GM18526 (cell line): ENCODE data around the gene SPPL2C.

Source experiments
- POLR2A ChIP-seq: IDR thresholded peaks from 3 replicates; pipeline ENCODE4 v1.6.1; 2011; ENCODE audit not compliant: insufficient read length; ENCODE audit errors: extremely low read depth

SPPL2C gene

DNA sequence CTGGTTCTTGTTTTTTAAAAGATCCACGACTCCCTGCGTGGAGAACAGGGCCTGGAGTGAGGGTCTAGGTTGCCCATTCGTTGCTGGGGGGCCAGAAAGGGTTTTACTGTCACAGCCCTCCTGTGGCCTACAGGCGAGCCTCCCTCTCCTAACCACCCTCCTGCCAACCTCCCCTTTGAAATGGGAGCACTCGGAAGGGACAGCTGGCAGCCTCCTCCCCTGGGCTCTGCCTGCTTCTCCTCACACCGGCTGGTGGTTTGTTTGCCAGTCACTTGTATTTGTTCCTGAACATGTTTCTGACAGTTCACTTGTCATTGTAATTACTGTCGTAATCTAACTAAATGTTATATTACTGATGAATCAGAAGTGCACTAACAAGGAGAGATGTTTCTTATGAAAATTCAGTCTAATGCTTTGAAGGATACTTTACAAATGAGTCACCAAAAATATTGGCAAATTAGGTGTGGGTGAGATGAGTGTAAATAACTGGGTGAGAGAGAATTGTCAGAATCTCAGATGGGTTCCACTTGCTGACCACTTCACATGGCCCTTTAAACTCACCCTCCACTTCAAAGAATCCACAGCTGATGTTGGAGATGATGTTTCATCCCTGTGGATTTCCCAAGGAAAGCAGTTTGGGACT lies 2.7 kb upstream of the SPPL2C start:
- no peak for TF ChIP-seq POLR2A

DNA sequence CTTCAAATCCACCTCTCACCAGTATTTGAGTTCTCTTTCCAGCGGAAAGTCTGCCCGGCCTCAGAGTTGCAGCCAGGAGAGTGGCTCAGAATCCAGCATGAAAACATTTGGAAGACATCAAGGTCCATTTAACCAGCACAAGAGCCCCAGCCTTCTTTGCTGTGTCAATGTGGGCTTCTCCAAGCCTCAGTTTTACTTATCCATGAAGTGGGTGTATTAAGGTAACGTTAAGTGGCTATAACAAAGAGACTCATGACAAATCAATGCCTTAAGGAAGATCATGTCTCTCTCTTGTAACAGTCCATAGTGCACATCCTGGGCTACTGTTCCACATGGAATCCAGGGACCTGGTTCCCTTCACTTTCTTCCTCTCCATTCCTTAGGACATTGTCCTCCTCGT lies 959 bp upstream of the SPPL2C start:
- TF ChIP-seq POLR2A = no peak

DNA sequence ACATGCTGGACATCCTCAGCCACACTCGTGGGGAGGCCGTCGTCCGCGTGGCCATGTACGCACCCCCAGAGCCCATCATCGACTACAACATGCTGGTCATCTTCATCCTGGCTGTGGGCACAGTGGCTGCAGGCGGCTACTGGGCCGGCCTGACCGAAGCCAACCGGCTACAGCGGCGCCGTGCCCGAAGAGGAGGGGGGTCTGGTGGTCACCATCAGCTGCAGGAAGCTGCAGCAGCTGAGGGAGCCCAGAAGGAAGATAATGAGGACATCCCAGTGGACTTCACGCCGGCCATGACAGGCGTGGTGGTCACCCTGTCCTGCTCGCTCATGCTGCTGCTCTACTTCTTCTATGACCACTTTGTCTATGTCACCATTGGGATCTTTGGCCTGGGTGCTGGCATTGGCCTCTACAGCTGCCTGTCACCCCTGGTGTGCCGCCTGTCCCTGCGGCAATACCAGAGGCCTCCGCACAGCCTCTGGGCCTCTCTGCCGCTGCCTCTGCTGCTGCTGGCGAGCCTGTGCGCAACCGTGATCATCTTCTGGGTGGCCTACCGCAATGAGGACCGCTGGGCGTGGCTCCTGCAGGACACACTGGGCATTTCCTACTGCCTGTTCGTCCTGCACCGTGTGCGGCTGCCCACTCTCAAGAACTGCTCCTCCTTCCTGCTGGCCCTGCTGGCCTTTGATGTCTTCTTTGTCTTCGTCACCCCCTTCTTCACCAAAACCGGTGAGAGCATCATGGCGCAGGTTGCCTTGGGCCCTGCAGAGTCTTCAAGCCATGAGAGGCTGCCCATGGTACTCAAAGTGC lies 900 bp downstream of the SPPL2C start:
- TF ChIP-seq POLR2A = no peak

DNA sequence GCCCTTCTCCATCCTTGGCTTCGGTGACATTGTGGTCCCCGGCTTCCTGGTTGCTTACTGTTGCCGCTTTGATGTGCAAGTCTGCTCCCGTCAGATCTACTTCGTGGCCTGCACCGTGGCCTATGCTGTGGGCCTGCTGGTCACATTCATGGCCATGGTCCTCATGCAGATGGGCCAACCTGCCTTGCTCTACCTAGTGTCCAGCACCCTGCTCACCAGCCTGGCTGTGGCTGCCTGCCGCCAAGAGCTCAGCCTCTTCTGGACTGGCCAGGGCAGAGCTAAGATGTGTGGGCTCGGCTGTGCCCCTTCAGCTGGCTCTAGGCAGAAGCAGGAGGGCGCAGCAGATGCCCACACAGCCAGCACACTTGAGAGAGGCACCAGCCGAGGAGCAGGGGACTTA lies 1.5 kb downstream of the SPPL2C start:
- no peak for TF ChIP-seq POLR2A

DNA sequence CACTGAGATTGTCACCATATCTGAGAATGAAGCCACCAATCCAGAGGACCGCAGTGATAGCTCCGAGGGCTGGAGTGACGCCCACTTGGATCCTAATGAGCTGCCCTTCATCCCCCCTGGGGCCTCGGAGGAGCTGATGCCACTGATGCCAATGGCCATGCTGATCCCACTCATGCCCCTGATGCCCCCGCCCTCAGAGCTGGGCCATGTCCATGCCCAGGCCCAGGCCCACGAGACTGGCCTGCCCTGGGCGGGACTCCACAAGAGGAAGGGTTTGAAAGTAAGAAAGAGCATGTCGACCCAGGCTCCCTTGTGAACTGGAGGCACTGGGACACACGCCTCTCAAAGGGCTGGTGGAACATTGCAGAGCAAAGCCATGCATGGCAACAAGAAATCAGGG lies 2.0 kb downstream of the SPPL2C start:
- TF ChIP-seq POLR2A = no peak

DNA sequence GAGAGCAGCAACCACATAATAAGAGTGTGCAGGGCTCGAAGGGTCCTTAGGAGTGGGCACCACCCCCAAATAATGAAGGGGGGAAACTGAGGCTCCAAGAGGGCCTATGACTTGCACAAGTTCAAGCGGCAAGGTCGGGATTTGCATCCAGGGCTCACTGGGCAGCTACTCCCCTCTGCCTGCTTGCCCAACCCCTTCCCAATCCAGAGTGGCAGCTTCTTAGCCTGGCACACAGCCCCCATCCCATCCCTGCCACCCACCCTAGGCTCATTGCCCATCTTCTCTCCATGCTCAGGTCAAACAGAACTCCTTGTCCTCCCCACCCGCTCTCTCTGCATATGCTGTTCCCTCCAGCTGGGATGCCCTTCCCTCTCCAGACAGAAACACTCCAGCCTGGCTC lies 2.4 kb downstream of the SPPL2C start:
- TF ChIP-seq POLR2A = no peak

DNA sequence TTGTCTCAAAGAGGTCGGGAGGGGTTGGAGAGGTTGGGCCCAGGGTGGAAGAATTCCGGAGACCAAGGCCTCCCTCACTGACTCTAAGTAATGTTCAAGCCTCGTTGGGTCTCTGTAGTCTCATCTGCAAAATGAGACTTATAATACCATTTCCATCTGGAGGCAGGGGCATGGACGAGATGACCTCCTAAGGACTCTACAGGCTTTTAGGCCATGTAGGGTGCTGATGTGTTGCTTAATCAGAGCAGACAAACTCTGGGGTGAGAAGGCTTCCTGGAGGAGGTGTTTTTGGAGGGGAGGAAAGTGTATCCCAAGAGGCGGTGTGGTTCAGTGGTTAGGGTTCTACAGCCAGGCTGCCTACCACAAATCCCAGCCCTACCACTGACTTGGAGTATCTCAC lies 3.1 kb downstream of the SPPL2C start:
- no peak for TF ChIP-seq POLR2A

DNA sequence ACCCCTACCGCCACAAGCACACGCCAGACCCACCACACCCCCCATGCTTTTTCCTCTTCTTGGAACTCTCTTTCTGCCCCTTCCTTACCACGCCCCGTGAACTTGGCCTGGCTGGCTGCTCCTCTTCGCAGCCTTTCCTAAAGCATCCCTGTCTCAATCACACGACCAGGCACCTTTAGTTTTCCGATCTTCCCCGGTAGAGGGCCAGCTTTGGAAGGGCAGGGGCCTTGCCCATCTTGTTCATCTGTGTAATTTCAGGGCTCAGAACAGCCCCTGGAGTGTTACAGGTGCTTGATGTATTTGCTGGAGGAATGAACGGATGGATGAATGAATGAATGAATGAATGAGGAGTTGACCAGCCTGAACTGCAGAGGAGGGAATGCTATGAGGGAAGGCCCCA lies 3.7 kb downstream of the SPPL2C start:
- no peak for TF ChIP-seq POLR2A

DNA sequence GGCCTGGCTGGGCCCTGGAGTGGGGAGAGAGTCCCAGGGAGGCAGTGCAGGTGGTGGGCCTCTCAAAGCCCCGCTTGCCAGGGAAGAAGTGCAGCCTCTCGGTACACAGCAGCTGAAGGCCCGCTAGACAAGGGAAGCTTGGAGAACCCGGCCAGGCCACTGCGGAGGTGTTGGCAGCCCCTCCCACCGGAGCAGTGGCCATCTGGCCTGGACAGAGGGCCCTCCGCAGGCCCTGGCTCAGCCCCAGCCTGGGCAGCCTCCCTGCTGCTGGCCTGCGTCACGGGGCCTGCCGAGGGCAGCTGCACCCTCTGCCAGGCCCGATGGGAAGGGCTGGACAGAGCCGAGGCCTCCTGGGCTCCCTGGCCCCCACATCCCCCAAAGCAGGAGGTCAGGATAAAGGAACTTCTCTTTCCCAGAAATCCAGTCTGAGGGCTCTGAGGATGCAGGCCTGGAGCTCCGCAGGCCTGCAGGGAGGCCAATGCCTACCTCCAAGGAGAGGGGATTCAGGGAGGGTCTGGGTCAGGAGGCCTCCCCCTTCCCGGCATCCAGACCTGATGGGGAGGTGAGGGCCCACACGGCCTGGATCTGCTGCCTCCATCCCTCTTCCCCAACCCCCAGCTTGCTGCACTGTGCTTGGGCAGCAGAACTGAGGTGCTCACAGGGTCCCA lies 4.3 kb downstream of the SPPL2C start:
- no peak for TF ChIP-seq POLR2A

DNA sequence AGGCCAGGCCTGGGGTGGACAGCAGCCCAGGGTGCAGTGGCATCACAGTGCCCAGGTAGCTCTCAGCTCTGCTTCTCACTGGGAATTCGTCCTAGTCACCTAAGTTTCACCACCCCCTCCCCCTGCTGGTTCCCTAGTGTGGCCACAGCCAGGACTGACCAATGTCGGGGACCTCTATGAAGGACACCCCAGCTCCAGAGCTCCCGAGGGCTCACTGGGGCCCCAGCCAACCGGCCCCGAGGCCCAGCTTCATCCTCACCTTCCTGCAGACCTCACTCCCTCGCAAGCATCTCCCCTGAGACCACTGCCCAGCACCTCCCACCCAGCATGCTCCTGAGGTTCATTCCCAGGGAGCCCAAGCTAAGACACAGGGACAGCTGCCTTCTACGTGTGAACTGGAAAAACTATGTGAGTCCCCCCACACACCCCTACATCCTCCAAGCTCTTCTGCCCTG lies 4.9 kb downstream of the SPPL2C start:
- TF ChIP-seq POLR2A = no peak

DNA sequence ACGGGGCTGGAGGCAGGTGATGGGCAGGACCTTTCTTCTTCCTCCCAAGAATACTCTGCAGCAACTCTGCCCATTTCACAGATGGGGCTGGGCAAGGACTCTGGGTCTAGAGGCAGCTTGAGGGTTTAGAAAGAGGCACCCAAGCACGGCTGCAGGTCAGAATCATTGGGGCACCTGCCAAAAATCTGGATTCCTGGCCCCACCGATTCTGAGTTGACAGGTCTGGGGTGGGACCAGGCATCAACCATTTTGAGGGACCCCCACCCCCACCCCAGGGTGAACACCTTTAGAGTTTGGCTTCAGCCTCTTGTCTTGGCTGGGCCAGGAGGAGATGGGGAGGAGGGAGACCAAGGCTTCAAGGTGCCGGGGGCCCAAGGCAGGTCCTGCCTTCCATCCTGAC lies 5.3 kb downstream of the SPPL2C start:
- no peak for TF ChIP-seq POLR2A

DNA sequence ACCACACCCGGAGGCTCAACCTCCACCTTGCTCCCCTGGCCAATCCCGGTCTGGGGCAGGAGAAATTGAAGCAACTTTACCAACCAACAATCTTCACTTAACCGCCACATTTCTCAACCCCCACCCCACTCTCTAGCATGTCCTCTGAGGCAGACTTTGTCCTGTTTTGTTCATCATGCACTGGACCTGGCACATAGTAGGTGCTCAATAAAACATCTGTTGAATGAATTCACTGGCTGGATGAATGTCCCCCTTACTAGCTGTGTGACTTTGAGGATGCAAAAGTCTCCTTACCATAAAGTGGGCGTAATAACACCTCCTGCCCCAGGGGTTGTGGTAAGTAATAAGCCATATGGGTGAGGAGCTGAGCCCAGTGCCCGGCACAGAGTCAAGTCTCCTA lies 5.8 kb downstream of the SPPL2C start:
- TF ChIP-seq POLR2A = no peak

DNA sequence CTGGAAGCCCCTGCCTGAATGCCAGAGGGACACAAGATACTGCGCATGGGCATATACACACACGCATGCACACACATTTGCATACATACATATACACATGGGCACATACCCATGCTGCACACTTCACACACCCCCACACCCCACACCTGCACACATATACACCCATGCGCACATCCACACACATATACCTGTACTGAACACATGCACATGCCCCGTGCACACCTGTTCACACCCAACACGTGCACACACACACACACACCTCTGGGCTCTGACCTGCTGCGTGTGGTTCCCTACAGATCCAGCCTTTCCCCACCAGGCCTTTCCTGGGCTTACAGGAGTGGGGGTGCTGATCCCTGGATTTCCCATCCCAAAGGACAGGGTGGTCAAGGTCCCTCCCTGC lies 6.3 kb downstream of the SPPL2C start:
- TF ChIP-seq POLR2A = no peak

DNA sequence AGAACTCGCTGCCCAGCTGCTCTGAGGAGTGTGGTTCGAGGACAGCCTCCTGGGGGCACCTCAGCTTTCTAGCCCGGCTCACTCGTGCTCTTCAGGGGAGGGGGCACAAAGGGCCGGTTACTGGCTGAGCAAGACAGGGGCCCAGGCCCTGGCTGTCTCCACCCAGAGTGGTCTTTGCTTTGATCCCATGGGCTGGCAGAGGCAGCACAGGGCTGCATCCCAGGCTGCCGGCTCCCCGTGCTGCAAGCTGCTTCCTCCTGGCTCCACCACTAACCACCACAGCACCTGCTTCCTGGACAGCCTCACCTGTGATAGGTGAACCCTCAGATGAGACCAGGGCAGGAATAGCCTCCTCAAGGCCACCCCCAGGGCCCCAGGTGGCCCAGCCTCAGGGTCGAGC lies 6.8 kb downstream of the SPPL2C start:
- TF ChIP-seq POLR2A = no peak

DNA sequence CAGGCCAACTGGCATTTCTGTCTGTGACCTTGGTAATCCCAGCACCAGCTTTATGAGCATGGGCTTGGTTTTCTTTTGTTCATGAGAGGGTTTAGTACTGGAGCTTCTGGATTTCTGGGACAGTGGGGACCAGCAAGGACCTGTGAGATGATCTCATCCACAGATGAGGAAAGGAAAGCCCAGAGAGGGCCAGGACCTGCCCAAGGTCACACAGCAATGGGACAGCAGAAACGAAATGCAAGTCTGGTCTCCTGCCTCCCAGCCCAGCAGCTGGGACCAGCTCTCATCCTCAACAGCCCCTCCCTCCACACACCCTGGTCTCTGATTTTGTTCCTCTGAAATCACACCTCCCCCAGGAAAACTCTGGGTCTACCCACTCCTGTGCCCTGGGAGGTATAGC lies 7.2 kb downstream of the SPPL2C start:
- no peak for TF ChIP-seq POLR2A

DNA sequence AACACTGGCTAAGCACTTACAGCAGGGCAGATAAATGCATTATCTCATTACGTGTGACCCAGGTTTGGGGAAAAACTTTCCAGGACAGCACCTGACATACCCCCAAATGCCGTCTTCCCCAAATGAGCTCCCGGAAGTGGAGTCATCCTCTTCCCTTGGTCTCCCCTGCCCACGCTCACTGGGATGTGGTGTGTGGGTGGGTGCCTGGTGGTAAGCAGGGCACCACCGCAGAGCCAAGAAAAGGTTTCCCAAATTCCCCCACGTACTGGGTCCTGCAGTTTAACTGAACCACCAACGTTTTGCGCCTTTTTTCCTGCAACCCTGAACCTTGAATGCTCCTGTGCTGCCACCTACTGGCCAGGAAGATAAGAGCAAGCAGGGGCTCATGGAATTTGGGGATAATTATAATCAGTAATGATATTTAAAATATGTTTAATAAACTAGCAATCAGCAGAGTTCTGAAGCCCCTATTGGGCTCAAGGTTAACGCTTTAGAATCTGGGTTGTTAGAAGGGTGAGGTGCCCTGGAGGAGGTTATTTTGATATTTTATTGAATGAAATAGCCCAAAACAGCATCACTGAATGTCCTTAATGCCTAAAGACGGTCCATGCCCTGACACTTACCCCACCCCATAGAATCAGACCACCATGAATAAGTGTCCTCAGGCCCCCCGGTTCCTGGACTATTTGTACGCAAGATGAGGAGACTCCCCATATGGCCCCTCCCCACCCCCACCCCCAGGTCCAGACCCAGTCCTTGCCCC lies 8.0 kb downstream of the SPPL2C start:
- no peak for TF ChIP-seq POLR2A

DNA sequence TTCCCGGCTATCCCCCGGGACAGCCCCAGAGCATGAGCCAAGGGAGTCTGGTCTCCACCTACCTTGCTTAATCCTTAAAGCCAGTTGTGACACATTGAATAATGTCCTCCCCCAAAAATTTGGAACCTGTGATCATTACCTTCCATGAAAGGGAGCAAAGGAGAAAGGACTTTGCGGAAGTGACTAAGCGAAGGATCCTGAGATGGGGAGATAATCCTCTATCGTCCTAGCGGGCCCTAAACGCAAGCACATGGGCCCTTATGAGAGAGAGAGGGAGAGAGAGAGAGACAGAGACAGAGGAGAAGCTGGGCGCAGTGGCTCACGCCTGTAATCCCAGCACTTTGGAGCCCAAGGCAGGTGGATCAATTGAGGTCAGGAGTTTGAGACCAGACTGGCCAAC lies 9.5 kb downstream of the SPPL2C start:
- TF ChIP-seq POLR2A = no peak
